ENCODE measurements around the gene UNC119. TPM values are rescaled to one million over a fixed set of nuclear protein-coding genes. Genes with fewer than 3 reads are reported as not detected.

Gene UNC119
- total RNA-seq, 4 donors from 2014 or later = 16.1 to 36.3 (median 23.2) TPM

DNA sequence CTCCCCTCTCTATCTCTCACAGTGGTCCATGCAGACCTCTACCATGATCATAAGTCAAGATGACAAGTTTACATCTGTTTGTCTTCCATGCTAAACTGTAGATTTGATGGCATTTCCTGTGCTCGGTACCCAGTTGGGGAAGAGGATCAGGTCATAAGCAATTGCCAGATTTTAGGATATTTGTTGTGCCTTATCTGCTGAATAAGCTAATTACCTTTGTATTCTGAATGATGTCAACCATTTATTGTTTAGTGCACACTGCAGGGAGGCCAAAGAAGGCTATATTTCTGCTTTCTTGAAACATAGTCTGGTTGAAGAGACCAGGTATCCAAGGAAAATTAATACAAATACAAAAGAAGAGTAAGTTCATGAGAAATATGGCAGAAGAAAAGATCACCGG, 30.1 kb upstream of the UNC119 start:
- H3K4me1 ChIP-seq = peaks cover 0 to 1% (median under 1%) of the 10 kb centered on the region in 4 donors
- intact Hi-C loops (cut with DNase I) = no loop called here
- H3K27ac ChIP-seq (replicated peaks in 1 of 4) = no peak overlapping the region
- no peaks in the 10 kb centered on the region for H3K9me3 ChIP-seq
- 91% methylated on average over 2 of the region's 2 CpGs for WGBS
- no peak for DNase-seq (ENCODE audit: extremely low spot score)
- H3K4me3 ChIP-seq = no peak overlapping the region
- TF ChIP-seq POLR2A (IDR thresholded peaks at IDR 0.05; ENCODE audit: low read depth) (no peak), EP300 (IDR thresholded peaks at IDR 0.05) (no peak), POLR2AphosphoS5 (IDR thresholded peaks at IDR 0.05) (no peak)
- TF ChIP-seq, protein P1, sequence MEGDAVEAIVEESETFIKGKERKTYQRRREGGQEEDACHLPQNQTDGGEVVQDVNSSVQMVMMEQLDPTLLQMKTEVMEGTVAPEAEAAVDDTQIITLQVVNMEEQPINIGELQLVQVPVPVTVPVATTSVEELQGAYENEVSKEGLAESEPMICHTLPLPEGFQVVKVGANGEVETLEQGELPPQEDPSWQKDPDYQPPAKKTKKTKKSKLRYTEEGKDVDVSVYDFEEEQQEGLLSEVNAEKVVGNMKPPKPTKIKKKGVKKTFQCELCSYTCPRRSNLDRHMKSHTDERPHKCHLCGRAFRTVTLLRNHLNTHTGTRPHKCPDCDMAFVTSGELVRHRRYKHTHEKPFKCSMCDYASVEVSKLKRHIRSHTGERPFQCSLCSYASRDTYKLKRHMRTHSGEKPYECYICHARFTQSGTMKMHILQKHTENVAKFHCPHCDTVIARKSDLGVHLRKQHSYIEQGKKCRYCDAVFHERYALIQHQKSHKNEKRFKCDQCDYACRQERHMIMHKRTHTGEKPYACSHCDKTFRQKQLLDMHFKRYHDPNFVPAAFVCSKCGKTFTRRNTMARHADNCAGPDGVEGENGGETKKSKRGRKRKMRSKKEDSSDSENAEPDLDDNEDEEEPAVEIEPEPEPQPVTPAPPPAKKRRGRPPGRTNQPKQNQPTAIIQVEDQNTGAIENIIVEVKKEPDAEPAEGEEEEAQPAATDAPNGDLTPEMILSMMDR (IDR thresholded peaks at IDR 0.05) = no peak
- H3K27me3 ChIP-seq = no peaks in the 10 kb centered on the region
- peaks cover 0 to 34% (median 0%) of the 10 kb centered on the region in 4 donors for H3K36me3 ChIP-seq

GRCh38 chr17:28580959-28581358, 28.5 kb upstream of the UNC119 start:
- Histone ChIP-seq H3K4me1 (peaks cover 9 to 14% (median 11%) of the 10 kb centered on the region in 4 donors), H3K4me3 (no peak overlapping the region), H3K36me3 (peaks cover 0 to 34% (median 0%) of the 10 kb centered on the region in 4 donors), H3K9me3 (no peaks in the 10 kb centered on the region), H3K27ac (replicated peaks in 1 of 4) (no peak overlapping the region), H3K27me3 (no peaks in the 10 kb centered on the region)
- WGBS = 100% methylated on average over 3 of the region's 3 CpGs
- no peak for DNase-seq (ENCODE audit: extremely low spot score)
- no peak for TF ChIP-seq POLR2AphosphoS5 (IDR thresholded peaks at IDR 0.05)
- TF ChIP-seq POLR2A (IDR thresholded peaks at IDR 0.05; ENCODE audit: low read depth) = no peak
- TF ChIP-seq, protein P1 (IDR thresholded peaks at IDR 0.05) = no peak
- no peak for TF ChIP-seq EP300 (IDR thresholded peaks at IDR 0.05)
- intact Hi-C loops (cut with DNase I) = no loop called here

DNA sequence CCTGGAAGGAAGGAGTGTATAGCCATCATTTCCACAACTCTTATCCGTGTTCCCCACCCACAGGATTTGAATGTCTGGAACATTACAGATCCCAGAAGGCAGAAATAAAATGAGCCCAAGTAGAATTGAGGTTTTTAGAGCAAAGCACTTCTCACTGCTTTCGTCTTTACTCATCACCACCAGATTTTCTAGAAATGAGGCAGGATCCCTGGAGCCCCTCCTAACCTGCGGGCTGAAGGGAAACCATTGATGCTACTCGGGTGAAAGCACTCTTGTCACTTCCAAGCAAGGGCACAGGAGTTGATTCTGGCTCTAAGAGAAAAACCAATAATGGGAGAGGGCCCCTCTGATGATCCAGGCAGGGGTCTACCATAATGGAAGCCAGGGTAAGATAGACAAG, 27.1 kb upstream of the UNC119 start:
- intact Hi-C loops (cut with DNase I) = no loop called here
- no peak for DNase-seq (ENCODE audit: extremely low spot score)

DNA sequence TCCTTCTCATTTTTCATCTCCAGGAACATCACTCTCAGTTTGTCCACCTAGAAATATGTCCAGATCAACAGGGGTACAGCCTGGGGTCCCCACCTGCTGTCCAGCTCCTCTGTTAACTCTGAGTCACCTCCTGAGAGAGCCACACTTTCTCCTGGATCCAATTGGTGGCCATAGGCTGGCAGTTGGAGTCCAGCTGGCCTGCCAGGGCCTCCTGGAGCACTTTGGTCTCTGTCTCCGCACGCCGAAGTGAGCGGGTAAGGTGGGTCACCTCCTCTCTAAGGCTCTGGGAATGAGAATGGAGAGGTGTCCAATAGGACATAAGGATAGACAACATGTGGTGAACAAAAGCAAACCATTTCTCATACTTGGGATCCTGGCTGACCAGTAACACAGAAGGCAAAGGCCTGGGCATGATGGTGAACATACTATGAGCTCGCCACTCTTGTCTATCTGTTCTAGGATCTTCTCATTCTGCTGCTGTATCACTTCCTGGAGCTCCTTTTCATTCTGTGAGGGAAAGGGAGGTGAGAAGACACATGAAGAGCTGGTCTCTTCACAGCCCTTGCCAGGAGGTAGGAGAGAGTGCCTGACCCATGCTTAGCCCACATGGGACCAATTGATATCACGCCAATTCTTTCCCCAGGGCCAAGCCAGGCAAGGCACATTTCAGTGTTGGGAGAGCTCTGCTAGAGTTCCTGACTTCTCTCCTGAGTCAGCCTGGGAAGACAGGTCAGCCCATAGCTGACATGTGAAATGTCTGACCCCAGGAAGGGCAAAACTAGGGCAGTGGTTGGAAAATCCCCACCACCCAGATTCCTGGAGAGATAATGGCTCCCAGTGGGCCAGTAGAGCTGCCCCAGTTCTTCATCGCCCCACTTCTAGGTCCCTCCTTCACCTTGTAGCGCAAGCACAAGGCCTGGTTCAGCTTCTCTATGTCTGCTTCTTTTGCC, 26.1 kb upstream of the UNC119 start:
- WGBS = 98% methylated on average over 8 of the region's 8 CpGs
- TF ChIP-seq, protein P1 (IDR thresholded peaks at IDR 0.05) = no peak
- TF ChIP-seq POLR2A (IDR thresholded peaks at IDR 0.05; ENCODE audit: low read depth) (no peak), POLR2AphosphoS5 (IDR thresholded peaks at IDR 0.05) (no peak), EP300 (IDR thresholded peaks at IDR 0.05) (no peak)
- H3K4me3 ChIP-seq = no peak overlapping the region
- H3K27me3 ChIP-seq = no peaks in the 10 kb centered on the region
- peaks cover 0 to 13% (median 2%) of the 10 kb centered on the region in 4 donors for H3K36me3 ChIP-seq
- peaks cover 12 to 22% (median 20%) of the 10 kb centered on the region in 4 donors for H3K4me1 ChIP-seq
- no peak overlapping the region for H3K27ac ChIP-seq (replicated peaks in 1 of 4)
- intact Hi-C loops (cut with DNase I) = no loop called here
- no peaks in the 10 kb centered on the region for H3K9me3 ChIP-seq
- DNase-seq (ENCODE audit: extremely low spot score) = no peak

More for the DNA sequence above, 27.1 kb upstream of the UNC119 start:
- Histone ChIP-seq H3K4me1 (peaks cover 12 to 22% (median 20%) of the 10 kb centered on the region in 4 donors), H3K9me3 (no peaks in the 10 kb centered on the region), H3K27me3 (no peaks in the 10 kb centered on the region), H3K27ac (replicated peaks in 1 of 4) (no peak overlapping the region), H3K4me3 (no peak overlapping the region), H3K36me3 (peaks cover 0 to 23% (median 0%) of the 10 kb centered on the region in 4 donors)
- WGBS = 95% methylated on average over 4 of the region's 4 CpGs
- TF ChIP-seq, protein P1 (IDR thresholded peaks at IDR 0.05) = no peak
